PC-3 (cell line): ENCODE measurements around the gene MYO5B. TPM values are rescaled to one million over a fixed set of nuclear protein-coding genes. Genes with fewer than 3 reads are reported as not detected.

Source experiments
- ATAC-seq: fragments of 200-7000 bp; cut with Tn5 transposase; 2 replicates; pipeline ENCODE4 v1.9.1; 2020; ENCODE audit warnings: mild to moderate bottlenecking, moderate library complexity
- BruUV-seq: library from RNA; stranded (reverse); fragments of 400-500 nt; replicated peaks from 2 replicates; lab custom pipeline; 2021; lab: Mats Ljungman, UMichigan
- CTCF ChIA-PET: fragments of 300-600 bp; sonication (Branson Sonifier 250); formaldehyde crosslinking; loops from one replicate; lab custom pipeline; 2022; ENCODE audit warnings: antibody characterized with exemption; lab: Charles Lee
- POLR2A ChIA-PET: fragments of 300-600 bp; sonication (Branson Sonifier 250); formaldehyde crosslinking; loops from one replicate; lab custom pipeline; 2022; ENCODE audit warnings: antibody characterized with exemption; ENCODE audit not compliant: unreplicated experiment; lab: Charles Lee
- DNase-seq: peaks from one replicate; pipeline ENCODE4 v3.0.0-alpha.2; 2015
- H2AFZ ChIP-seq: fragments of 300-600 bp; sonication (generic); 2 replicates; pipeline ENCODE4 v1.6.0; 2016; ENCODE audit warnings: antibody characterized with exemption, low read length
- H3F3A ChIP-seq: fragments of 300-600 bp; sonication (generic); one replicate; pipeline ENCODE4 v1.6.0; 2017; ENCODE audit warnings: antibody characterized with exemption, low read length, control low read depth, mild to moderate bottlenecking; ENCODE audit not compliant: unreplicated experiment
- H3K27ac ChIP-seq: fragments of 300-600 bp; sonication (generic); 2 replicates; pipeline ENCODE4 v1.5.1; 2016; ENCODE audit warnings: mild to moderate bottlenecking, low read length
- H3K27me3 ChIP-seq: fragments of 300-600 bp; sonication (generic); 2 replicates; pipeline ENCODE4 v1.6.1; 2016; ENCODE audit warnings: low read length, mixed read lengths
- H3K36me3 ChIP-seq: fragments of 300-600 bp; sonication (generic); 2 replicates; pipeline ENCODE4 v1.6.1; 2016; ENCODE audit warnings: low read depth, mixed run types, low read length, mixed read lengths
- H3K4me1 ChIP-seq: fragments of 300-600 bp; sonication (generic); 2 replicates; pipeline ENCODE4 v1.5.1; 2016; ENCODE audit warnings: low read length; ENCODE audit not compliant: insufficient read depth
- H3K4me2 ChIP-seq: fragments of 300-600 bp; sonication (generic); 2 replicates; pipeline ENCODE4 v1.6.0; 2016; ENCODE audit warnings: low read length
- H3K4me3 ChIP-seq: fragments of 300-600 bp; sonication (generic); 2 replicates; pipeline ENCODE4 v1.5.1; 2016; ENCODE audit warnings: mild to moderate bottlenecking, low read length, mixed read lengths
- H3K79me2 ChIP-seq: fragments of 300-600 bp; sonication (generic); 2 replicates; pipeline ENCODE4 v1.6.1; 2017; ENCODE audit warnings: low read length, mixed read lengths
- H3K9ac ChIP-seq: fragments of 300-600 bp; sonication (generic); 2 replicates; pipeline ENCODE4 v1.6.0; 2016; ENCODE audit warnings: mild to moderate bottlenecking, low read length
- H3K9me2 ChIP-seq: fragments of 300-600 bp; sonication (generic); replicated peaks from 2 replicates; pipeline ENCODE4 v1.6.1; 2016; ENCODE audit warnings: mixed run types, low read length, mixed read lengths
- H3K9me3 ChIP-seq: fragments of 300-600 bp; sonication (generic); 2 replicates; pipeline ENCODE4 v1.6.1; 2016; ENCODE audit warnings: low read length, mixed read lengths
- H4K20me1 ChIP-seq: fragments of 300-600 bp; sonication (generic); 2 replicates; pipeline ENCODE4 v1.6.1; 2016; ENCODE audit warnings: low read length, mixed read lengths
- EZH2 ChIP-seq: fragments of 300-600 bp; sonication (generic); IDR thresholded peaks from one replicate; pipeline ENCODE4 v1.6.1; 2017; ENCODE audit warnings: antibody characterized with exemption, mild to moderate bottlenecking, low read length; ENCODE audit not compliant: unreplicated experiment
- EZH2phosphoT487 ChIP-seq: fragments of 300-600 bp; sonication (generic); IDR thresholded peaks from 2 replicates; pipeline ENCODE4 v1.6.1; 2018; ENCODE audit warnings: mild to moderate bottlenecking, antibody characterized with exemption, low read length, borderline replicate concordance
- intact Hi-C: fragments of 100-400 bp; cut with micrococcal nuclease; formaldehyde crosslinking; loops from 2 replicates; pipeline ENCODE4 v1.9.0; 2023
- total RNA-seq: library from RNA; depleted of rRNA; stranded (reverse); fragments of >200 nt; gene quantifications from 2 replicates; pipeline ENCODE4 v1.2.3, GENCODE V29; 2014
- TF ChIP-seq, protein P1 (sequence below): fragments of 300-600 bp; sonication (generic); conservative IDR thresholded peaks from 2 replicates; pipeline ENCODE4 v1.5.1; 2017; ENCODE audit warnings: antibody characterized with exemption, low read depth, mild to moderate bottlenecking, low read length

MYO5B gene
- total RNA-seq, 1 experiment from 2014 or later, result 10.7 TPM

GRCh38 chr18:50199346-50199855 lies 4.5 kb upstream of the MYO5B start:
- BruUV-seq, result no TSS peak

DNA sequence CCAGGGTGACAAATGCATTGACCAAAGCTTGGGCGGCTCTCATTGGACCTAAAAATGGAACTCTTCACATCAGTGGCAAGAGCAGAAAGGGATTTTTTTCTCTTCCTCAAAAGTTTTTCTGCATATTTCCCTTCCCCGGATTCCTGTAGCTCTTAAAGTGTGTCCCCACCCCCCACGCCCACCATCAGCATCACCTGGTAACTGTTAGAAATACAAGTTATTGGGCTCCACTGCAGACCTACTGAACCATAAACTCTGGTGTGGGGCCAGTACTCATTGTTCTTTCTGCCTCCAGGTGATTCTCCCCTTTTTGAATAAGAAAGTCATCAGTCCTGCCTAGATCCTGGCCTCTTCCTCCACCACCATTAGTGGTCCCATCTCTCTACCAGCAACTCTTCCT lies 1.3 kb upstream of the MYO5B start:
- intact Hi-C loops, result no loop called here
- no peaks in the 10 kb centered on the region for H4K20me1 ChIP-seq
- no peak overlapping the region for H3K27ac ChIP-seq
- no TSS peak for BruUV-seq
- peaks cover 28% of the 10 kb centered on the region for H3K79me2 ChIP-seq
- no peak overlapping the region for H3K4me3 ChIP-seq
- ChIA-PET POLR2A (no interaction called here), CTCF (no interaction called here)
- H3K9me3 ChIP-seq, result no peaks in the 10 kb centered on the region
- peaks cover 2% of the 10 kb centered on the region; the same call in 1 of the 2 replicates for H3K4me1 ChIP-seq
- H3K27me3 ChIP-seq, result no peaks in the 10 kb centered on the region
- no peak overlapping the region for H2AFZ ChIP-seq
- ATAC-seq, result no peak
- no peak for DNase-seq
- H3K4me2 ChIP-seq, result no peak overlapping the region
- H3K36me3 ChIP-seq, result no peaks in the 10 kb centered on the region
- TF ChIP-seq, protein P1, sequence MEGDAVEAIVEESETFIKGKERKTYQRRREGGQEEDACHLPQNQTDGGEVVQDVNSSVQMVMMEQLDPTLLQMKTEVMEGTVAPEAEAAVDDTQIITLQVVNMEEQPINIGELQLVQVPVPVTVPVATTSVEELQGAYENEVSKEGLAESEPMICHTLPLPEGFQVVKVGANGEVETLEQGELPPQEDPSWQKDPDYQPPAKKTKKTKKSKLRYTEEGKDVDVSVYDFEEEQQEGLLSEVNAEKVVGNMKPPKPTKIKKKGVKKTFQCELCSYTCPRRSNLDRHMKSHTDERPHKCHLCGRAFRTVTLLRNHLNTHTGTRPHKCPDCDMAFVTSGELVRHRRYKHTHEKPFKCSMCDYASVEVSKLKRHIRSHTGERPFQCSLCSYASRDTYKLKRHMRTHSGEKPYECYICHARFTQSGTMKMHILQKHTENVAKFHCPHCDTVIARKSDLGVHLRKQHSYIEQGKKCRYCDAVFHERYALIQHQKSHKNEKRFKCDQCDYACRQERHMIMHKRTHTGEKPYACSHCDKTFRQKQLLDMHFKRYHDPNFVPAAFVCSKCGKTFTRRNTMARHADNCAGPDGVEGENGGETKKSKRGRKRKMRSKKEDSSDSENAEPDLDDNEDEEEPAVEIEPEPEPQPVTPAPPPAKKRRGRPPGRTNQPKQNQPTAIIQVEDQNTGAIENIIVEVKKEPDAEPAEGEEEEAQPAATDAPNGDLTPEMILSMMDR, result no peak
- TF ChIP-seq EZH2phosphoT487 (no peak), EZH2 (no peak)
- no peaks in the 10 kb centered on the region for H3F3A ChIP-seq
- no peaks in the 10 kb centered on the region for H3K9me2 ChIP-seq
- H3K9ac ChIP-seq, result no peak overlapping the region

More at GRCh38 chr18:50199346-50199855, 4.5 kb upstream of the MYO5B start:
- H3K36me3 ChIP-seq, result no peaks in the 10 kb centered on the region
- no peak overlapping the region for H3K27ac ChIP-seq
- H3K4me2 ChIP-seq, result no peak overlapping the region
- no peak for DNase-seq
- no peak overlapping the region for H3K4me3 ChIP-seq
- no peaks in the 10 kb centered on the region for H4K20me1 ChIP-seq
- ChIA-PET POLR2A (no interaction called here), CTCF (no interaction called here)
- H3K9me3 ChIP-seq, result no peaks in the 10 kb centered on the region
- no peaks in the 10 kb centered on the region for H3F3A ChIP-seq
- H3K79me2 ChIP-seq, result no peaks in the 10 kb centered on the region
- H2AFZ ChIP-seq, result no peak overlapping the region
- H3K9me2 ChIP-seq, result no peaks in the 10 kb centered on the region
- ATAC-seq, result no peak
- intact Hi-C loops, result no loop called here
- no peaks in the 10 kb centered on the region for H3K27me3 ChIP-seq
- TF ChIP-seq EZH2 (no peak), EZH2phosphoT487 (no peak)
- TF ChIP-seq, protein P1, result no peak
- no peaks in the 10 kb centered on the region for H3K4me1 ChIP-seq
- H3K9ac ChIP-seq, result no peak overlapping the region

DNA sequence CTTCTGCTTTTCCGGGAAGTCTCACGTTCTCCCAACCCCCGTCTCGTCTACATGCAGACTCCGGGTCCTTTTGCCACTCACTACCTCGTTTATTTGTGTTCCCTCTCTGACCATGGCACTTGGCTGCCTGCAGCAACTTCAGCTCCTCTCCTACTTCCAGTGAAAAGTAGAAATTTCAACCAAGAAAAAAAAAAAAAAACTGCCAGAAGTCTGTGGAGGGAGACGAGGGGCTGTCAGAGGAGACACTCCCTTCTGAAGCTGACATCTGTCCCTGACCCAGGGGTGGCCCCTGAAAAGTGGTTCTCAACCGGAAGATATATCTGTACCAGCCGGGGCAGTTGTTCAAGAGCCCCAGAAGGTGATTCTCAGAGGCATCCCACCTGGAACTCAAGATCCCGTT lies 742 bp upstream of the MYO5B start:
- POLR2A ChIA-PET, result interaction anchor here (1.0 to 1.2 kb wide), 2 partner anchors 96 to 114 kb away, joined by 6 read pairs; no protein-coding TSS in a partner anchor
- Histone ChIP-seq H3K27me3 (no peaks in the 10 kb centered on the region), H3K79me2 (peaks cover 30% of the 10 kb centered on the region), H3F3A (no peaks in the 10 kb centered on the region), H4K20me1 (no peaks in the 10 kb centered on the region), H3K4me2 (peak overlapping the region; percentile 76), H2AFZ (peak overlapping the region; percentile 63), H3K4me1 (peaks cover 8% of the 10 kb centered on the region; the same call in 1 of the 2 replicates), H3K9me2 (no peaks in the 10 kb centered on the region), H3K9me3 (no peaks in the 10 kb centered on the region), H3K9ac (no peak overlapping the region), H3K36me3 (no peaks in the 10 kb centered on the region), H3K4me3 (peak overlapping the region; percentile 60), H3K27ac (no peak overlapping the region)
- TF ChIP-seq EZH2, result no peak
- TF ChIP-seq EZH2phosphoT487, result no peak
- TF ChIP-seq, protein P1, result no peak
- DNase-seq (no peak), ATAC-seq (no peak; the same call in 1 of the 2 replicates)
- no TSS peak for BruUV-seq
- CTCF ChIA-PET, result interaction anchor here (0.6 to 1.5 kb wide), 3 partner anchors 115 to 362 kb away, joined by 4 to 5 read pairs (median 4); no protein-coding TSS in a partner anchor
- intact Hi-C loops, result loop anchor here (1.0 kb wide), 1 partner anchor 84 kb away; no protein-coding TSS in a partner anchor
